Measurements from ENCODE around the gene GRIPAP1.

The GRIPAP1 gene

GRCh38 chrX:48923771-48924170, 78.3 kb downstream of the GRIPAP1 start:
- no peak for DNase-seq (ENCODE audit: low read depth)
